HG03575 (cell line): ENCODE data around the gene ADARB2.

Experiments used
- ATAC-seq: cut with Tn5 transposase; IDR thresholded peaks from one replicate; pipeline ENCODE4 v1.9.1; 2021; ENCODE audit not compliant: unreplicated experiment, insufficient number of reproducible peaks, low FRiP score; ENCODE audit errors: extremely low read depth

The ADARB2 gene

GRCh38 chr10:1502451-1502850, 234.9 kb downstream of the ADARB2 start:
- ATAC-seq, result no peak

- ATAC-seq, result no peak
Measured at GRCh38 chr10:1499359-1499957, 237.9 kb downstream of the ADARB2 start.

GRCh38 chr10:1498746-1499358, 238.5 kb downstream of the ADARB2 start:
- no peak for ATAC-seq

- no peak for ATAC-seq
Measured at GRCh38 chr10:1495915-1496517, 241.3 kb downstream of the ADARB2 start.

- ATAC-seq, result no peak
Measured at GRCh38 chr10:1492641-1493040, 244.7 kb downstream of the ADARB2 start.

- no peak for ATAC-seq
Measured at GRCh38 chr10:1491901-1492300, 245.4 kb downstream of the ADARB2 start.

- no peak for ATAC-seq
Measured at GRCh38 chr10:1489801-1490200, 247.5 kb downstream of the ADARB2 start.

GRCh38 chr10:1488970-1489548, 248.3 kb downstream of the ADARB2 start:
- peak; percentile 93 for ATAC-seq

GRCh38 chr10:1486841-1487687, 250.3 kb downstream of the ADARB2 start:
- ATAC-seq, result no peak

- no peak for ATAC-seq
Measured at GRCh38 chr10:1485357-1485756, 252.0 kb downstream of the ADARB2 start.

- ATAC-seq, result no peak
Measured at GRCh38 chr10:1483826-1484225, 253.5 kb downstream of the ADARB2 start.

GRCh38 chr10:1483246-1483645, 254.1 kb downstream of the ADARB2 start:
- no peak for ATAC-seq

GRCh38 chr10:1477578-1477977, 259.7 kb downstream of the ADARB2 start:
- ATAC-seq, result no peak

GRCh38 chr10:1476455-1476803, 260.9 kb downstream of the ADARB2 start:
- ATAC-seq, result no peak

GRCh38 chr10:1475771-1476454, 261.4 kb downstream of the ADARB2 start:
- no peak for ATAC-seq

GRCh38 chr10:1475098-1475591, 262.2 kb downstream of the ADARB2 start:
- ATAC-seq, result no peak

- no peak for ATAC-seq
Measured at GRCh38 chr10:1474376-1475097, 262.8 kb downstream of the ADARB2 start.

GRCh38 chr10:1473874-1474273, 263.5 kb downstream of the ADARB2 start:
- no peak for ATAC-seq
